D721Med (cell line): Measurements from ENCODE around the gene UNC79.

Experiments used
- DNase-seq: peaks from one replicate; pipeline ENCODE4 v3.0.0; 2011; ENCODE audit warnings: low spot score; ENCODE audit not compliant: insufficient read length
- FAIRE-seq: peaks from 2 replicates; lab custom pipeline; 2011; peaks lifted over from hg19 to GRCh38; lab: Jason Lieb, UNC
- TF ChIP-seq, protein P1 (sequence below): IDR thresholded peaks from 2 replicates; pipeline ENCODE4 v1.5.1; 2012; ENCODE audit warnings: mild to moderate bottlenecking, control low read depth; ENCODE audit not compliant: insufficient read depth; ENCODE audit errors: missing control alignments

Gene UNC79

DNA sequence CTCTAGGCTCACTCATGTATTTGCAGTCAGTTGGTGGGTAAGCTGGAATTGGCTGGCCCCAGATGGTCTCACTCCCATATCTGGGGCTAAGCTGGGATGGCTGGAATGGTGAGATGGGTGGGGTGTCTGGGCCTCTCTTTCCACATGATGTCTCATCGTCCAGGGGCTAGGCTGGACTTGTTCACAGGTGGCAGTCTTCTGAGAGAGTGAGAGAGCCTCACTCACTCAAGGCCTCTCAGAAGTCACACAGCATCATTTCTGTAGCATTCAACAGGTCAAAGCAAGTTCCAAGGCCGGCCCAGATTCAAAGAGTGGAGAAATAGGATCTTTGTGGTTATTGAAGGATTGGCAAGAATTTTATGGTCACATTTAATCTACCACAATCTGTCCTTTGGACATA lies 102.7 kb downstream of the UNC79 start:
- no peak for FAIRE-seq
- TF ChIP-seq, protein P1, sequence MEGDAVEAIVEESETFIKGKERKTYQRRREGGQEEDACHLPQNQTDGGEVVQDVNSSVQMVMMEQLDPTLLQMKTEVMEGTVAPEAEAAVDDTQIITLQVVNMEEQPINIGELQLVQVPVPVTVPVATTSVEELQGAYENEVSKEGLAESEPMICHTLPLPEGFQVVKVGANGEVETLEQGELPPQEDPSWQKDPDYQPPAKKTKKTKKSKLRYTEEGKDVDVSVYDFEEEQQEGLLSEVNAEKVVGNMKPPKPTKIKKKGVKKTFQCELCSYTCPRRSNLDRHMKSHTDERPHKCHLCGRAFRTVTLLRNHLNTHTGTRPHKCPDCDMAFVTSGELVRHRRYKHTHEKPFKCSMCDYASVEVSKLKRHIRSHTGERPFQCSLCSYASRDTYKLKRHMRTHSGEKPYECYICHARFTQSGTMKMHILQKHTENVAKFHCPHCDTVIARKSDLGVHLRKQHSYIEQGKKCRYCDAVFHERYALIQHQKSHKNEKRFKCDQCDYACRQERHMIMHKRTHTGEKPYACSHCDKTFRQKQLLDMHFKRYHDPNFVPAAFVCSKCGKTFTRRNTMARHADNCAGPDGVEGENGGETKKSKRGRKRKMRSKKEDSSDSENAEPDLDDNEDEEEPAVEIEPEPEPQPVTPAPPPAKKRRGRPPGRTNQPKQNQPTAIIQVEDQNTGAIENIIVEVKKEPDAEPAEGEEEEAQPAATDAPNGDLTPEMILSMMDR = no peak

DNA sequence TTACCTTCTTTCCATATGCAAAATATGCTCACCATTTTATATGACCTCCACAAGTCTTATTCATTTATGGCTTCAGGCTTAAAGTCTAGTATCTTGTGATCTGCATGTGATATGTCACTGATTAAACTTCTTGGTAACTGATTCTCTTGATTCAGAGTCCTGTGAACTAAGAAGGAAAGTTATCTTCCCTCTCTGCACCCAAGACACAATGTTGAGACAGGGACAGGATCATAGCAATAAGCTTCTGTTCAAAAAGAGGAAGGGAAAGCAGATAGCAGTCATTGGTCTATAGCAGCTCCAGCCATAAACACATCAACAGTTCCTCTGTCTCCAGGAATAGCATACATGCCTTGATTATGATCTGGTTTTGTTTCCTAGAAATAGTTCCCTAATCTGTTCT lies 103.1 kb downstream of the UNC79 start:
- TF ChIP-seq, protein P1 = no peak
- FAIRE-seq (no peak), DNase-seq (no peak)

More for the DNA sequence above, 102.7 kb downstream of the UNC79 start:
- no peak for DNase-seq

DNA sequence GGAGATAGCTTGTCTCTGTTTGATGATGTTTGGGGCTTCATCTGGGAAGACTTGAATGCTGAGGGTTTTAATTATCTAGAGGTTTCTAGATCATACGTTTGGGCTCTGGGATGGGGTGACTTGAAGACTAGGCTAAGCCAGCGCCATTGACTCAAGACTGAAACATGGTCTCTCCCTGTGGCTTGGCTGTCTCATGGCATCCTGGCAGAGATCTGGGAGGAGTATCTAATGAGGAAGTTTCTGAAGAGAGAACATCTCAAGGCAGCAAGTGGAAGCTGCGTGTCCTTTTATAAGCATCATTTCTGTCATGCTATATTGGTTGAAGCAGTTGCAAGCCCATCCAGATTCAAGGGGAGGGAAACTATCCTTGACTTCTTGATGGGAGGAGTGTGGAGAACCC lies 104.8 kb downstream of the UNC79 start:
- TF ChIP-seq, protein P1 = no peak
- no peak for DNase-seq
- no peak for FAIRE-seq

DNA sequence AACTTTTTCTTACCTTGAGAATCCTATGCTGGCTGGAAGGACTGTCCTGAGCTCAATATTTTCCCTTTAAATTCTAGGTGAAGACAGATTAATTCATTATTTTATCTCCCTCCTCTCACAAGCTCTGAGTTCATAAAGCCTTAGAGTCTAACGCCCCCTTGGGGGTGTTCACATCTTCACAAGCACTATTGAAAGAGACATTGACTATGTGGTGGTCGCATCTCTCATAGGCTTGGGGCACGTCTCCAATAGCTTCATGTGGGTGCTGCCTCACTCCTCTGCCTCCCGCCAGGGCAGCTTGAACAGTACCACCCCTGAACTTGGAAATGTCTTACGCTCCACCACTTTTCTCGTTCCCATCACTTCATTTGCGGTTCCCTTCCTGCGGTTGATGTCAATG lies 106.2 kb downstream of the UNC79 start:
- FAIRE-seq = no peak
- TF ChIP-seq, protein P1 = peak; percentile 50
- DNase-seq = no peak

DNA sequence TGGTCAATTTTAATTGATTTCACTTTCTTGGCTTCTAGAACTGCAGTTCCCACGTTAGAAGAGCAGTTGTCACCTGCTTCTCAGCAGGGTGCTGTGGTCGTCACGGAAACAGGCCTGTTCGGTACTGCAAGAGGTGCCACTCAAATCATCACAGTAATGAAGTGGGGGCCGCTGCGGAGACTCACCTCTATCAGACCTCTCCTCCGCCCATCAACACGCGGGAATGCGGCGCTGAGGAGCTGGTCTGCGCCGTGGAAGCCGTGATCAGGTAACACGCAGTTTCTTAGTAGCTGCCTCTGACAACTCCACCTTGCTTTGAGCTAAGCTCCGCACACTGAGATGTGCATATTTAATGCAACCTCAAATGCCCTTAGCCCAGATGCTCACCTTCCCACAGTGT lies 107.2 kb downstream of the UNC79 start:
- TF ChIP-seq, protein P1 = no peak
- DNase-seq (no peak), FAIRE-seq (no peak)

DNA sequence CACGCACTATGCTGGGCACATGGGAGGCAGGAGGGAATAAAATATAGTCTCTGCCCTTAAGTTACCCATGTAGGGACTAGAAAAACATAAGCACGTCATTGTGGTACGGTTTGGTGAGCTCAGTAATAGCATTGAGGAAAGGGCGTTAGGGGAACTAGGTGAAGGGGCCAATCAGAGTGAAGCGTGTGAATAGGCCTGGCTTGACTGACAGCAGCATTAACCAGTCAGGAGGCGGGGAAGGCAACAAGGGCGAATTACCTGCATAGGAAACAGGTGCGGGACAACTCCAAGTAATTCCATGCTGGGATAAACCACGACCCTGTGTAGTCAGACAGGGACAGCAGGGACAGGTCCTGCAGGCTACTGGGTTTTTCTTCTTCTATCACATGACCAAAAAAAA lies 107.7 kb downstream of the UNC79 start:
- no peak for DNase-seq
- TF ChIP-seq, protein P1 = no peak
- no peak for FAIRE-seq

DNA sequence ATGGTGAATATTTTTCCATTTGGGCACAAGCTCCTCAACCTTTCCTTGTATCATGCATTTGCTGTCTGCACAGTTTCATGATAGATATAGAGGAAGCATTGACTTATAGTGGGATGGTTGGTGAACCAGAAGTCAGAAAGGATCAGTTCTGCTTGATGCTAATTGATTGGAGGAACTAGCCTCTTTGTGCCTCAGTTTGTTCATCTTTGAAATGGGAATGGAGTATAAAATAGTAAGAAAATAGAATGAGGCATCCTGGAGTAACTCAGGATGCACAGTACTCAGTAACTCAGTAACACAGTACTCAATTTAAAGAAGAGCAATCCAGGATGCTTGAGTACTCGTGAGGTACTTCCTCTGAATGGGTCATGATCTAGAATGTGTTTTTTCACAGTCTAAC lies 109.5 kb downstream of the UNC79 start:
- TF ChIP-seq, protein P1 = no peak
- FAIRE-seq = no peak

More for the DNA sequence above, 109.5 kb downstream of the UNC79 start:
- no peak for DNase-seq
